ENCODE measurements around the gene C1QTNF9.
"Not testable (repeated sequence)": the region's sequence is repeated elsewhere in the genome, so short reads cannot be mapped to it uniquely, and the experiment has no call there.

The C1QTNF9 gene

DNA sequence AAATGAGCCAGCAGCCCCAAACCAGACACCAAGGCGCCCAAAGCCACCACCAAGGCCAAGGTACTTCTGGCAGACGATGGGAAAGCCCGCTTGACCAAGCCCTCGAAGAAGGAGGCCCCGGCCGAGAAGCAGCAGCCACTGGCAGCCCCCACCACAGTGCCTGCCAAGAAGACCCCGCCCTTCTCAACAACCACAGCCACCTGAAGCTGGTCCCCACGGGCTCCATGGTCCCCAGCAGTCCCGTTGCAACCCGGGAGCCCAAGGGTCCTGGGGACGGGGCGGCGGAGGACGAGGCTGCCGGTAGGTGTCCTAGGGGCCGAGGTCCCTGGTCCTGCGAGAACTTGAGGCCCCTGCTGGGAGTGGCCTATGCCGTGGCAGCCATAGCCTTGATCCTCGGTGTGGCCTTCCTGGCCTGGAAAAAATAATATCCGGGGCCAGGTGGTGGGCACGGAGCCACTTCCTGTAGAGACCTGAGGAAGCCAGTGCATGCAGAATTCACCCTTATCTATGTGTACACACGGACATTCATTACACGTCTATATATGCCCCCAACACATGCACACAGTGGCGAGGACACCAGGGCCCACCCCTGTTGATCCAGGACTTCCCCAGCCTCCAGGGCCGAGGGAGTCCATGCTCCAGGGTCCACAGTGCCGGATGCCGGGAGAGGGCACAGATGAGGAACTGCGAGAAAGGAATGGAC lies 13.8 kb downstream of the C1QTNF9 start:
- no peak for DNase-seq

GRCh38 chr13:24323739-24324075 lies 14.3 kb downstream of the C1QTNF9 start:
- no peak for DNase-seq

DNA sequence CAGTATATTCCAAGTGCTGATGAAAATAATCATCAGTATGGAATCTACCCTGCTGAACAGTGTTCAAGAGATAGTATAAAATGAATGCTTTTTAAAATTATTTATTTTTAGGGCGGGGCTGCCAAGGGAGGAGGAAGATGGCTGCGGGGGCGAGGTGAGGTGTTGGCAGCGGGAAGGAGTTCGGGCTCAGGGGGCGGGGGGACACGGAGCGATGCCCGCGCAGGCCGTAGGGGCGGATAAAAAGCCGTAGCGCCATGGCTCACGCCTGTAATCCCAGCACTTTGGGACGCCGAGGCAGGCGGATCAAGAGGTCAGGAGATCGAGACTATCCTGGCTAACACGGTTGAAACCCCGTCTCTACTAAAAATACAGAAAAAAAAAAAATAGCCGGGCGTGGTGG lies 18.2 kb downstream of the C1QTNF9 start:
- DNase-seq, result not testable (repeated sequence)

GRCh38 chr13:24328145-24328544 lies 18.8 kb downstream of the C1QTNF9 start:
- DNase-seq, result no peak

DNA sequence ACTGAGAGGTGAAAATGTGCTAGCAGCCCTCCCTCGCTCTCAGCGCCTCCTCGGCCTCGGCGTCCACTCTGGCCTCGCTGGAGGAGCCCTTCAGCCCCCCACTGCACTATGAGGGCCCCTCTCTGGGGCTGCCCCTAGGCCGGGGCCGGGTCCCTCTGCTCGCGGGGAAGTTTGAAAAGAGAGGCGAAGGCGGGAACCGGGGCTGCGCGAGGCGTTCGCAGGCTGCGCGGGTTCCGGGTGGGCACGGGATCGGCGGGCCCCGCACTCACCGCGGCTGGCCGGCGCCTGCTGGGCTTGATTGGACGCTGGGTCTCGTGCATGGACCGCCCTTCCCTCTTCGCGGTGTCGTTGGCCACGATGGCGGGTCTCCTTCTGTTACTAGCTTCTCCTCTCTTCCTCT lies 29.3 kb downstream of the C1QTNF9 start:
- DNase-seq, result no peak

- DNase-seq, result no peak
These were observed 30.7 kb downstream of the C1QTNF9 start for GRCh38 chr13:24339937-24340607.

DNA sequence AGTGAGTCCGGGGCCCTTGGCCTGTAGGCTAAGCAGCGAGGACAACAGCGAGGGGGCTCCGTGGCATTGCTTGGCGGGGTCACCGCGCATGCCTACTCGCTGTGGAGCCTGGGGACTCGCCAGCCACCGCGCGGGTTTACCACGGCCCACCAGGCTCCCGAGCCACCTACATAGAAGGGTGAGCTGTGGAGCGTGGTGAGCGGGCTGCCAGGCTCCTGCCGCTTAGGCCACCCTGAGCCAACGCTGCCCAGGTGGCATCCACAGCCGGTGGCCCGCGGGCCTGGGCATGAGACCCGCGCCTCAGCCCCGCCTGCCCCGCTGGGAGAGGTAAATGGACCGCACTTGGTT lies 31.2 kb downstream of the C1QTNF9 start:
- no peak for DNase-seq

DNA sequence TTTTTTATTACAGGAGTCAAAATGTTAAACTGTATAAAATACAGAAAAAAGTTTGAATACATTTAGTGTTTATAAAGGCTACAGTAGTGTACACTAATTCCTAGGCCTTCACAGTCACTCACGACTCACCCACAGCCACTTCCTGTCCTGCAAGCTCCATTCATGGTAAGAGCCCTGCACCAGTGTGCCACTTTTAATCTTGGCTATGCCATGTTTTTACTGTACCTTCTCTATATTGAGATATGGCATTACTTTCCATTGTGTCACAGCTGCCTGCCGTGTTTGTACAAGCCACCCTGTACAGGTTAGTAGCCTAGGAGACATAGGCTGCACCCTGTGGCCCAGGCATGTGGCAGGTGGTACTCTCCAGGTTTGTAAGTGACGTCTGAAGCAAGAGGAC lies 32.1 kb downstream of the C1QTNF9 start:
- DNase-seq, result no peak

DNA sequence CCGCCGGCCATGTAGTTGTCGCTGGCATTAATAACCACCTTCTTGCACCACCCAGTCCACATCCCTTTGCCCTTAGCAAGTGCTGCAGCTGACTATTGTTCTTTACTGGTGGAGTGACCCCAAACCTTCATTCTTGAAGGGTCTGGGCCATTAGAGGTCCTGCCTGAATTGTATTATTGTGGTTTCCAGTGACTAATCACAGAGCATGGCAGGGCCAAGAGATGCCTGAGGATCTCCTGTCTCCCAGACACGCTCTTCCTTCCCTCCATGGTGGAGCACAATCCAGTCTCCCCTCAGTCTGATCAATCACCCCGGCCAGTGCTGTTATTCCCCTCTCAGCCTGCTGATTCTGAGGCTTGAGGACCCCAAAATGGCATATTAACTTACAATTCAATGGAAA lies 39.0 kb downstream of the C1QTNF9 start:
- no peak for DNase-seq

DNA sequence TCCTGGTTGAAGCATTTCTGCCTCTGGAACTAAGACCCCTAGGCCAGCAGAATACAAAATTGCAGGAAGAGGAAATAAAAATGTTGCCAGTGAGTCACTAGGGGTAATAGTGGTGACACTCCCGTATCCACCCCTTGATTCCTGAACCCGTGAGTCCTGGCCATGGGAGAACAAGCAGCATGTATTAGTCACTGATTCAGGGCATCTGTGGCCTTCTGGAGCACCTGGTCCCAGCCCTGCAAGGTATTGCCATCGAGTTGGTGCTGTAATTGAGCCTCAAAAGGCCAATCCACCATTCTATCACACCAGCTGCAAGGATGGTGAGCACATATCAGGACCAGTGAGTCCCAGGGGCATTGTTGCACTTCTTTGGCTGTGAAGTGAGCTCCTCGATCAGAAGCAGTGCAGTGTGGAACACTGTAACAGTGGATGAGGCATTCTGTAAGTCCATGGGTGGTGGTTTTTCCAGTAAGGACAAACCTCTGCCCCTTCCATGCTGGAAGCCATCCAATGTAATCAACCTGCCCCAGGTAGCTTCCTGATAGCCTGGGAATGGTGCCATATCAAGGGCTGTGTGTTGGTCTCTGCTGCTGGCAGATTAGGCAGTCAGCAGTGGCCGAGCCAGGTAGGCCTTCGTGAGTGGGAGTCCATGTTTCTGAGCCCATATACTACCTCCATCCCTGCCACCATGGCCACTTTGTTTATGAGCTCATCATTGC lies 39.6 kb downstream of the C1QTNF9 start:
- no peak for DNase-seq

- DNase-seq, result not testable (repeated sequence)
These were observed 40.6 kb downstream of the C1QTNF9 start for GRCh38 chr13:24349778-24350664.

- no peak for DNase-seq
These were observed 42.0 kb downstream of the C1QTNF9 start for GRCh38 chr13:24351423-24351822.

DNA sequence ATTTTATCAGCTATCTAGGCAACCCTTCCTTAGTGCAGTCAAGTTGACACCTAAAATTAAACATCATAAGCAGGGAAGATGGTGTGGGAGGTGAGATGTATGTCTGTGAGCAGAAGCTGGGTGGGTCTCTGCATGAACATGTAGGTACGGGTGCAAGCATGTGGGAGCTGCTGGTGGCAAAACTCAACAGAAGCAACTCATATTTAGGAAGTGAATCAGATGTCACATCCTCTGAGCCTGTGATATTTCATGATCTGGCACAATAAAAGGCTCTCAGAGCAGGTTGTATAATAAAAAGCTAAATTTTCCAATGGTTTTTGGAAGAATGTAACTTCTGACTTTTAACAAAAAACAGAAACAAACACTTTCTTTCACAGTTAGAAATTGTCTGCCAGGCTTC lies 44.4 kb downstream of the C1QTNF9 start:
- no peak for DNase-seq

DNA sequence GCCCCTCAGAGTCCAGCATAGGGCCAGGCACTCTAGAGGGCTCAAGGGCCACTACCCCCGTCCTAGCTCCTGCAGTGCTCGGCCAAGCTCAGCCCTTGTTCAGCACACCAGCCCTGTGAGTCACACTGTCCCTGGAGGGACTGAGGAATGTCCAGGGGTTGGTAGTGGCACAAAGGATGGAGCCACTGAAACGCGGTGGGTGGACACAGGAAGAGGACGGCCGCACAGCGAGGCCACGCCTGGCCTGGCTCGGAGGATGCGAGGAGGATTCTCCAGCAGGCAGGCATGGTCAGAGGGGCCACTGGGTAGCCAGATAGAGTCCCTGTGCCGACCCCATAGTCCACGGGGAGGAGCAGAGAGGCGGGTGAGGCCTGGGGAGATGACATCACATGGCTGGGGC lies 45.7 kb downstream of the C1QTNF9 start:
- DNase-seq, result no peak

DNA sequence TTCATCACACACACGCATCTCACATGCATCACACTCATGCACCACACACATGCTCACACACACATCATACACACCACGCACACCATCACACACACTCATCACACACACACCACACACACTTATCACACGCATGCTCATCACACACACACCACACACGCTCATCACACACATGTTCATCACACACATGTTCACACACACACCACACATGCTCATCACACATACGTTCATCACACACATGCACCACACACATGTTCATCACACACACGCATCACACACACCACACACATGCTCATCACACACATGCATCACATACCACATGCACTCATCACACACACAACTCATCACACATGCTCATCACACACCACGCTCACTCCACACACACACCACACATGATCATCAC lies 46.9 kb downstream of the C1QTNF9 start:
- DNase-seq, result no peak

DNA sequence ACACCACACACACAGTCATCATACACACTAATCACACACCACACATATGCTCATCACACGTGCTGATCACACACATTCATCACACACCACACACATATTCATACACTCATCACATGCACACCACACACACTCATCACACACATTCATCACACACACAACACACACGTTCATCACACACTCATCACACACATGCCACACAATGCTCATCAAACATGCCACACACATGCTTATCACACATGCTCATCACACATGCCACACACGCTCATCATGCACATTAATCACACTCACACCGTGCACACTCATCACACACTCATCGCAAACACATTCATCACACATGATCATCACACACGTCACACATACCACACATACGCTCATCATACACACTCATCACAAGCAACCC lies 47.5 kb downstream of the C1QTNF9 start:
- no peak for DNase-seq

DNA sequence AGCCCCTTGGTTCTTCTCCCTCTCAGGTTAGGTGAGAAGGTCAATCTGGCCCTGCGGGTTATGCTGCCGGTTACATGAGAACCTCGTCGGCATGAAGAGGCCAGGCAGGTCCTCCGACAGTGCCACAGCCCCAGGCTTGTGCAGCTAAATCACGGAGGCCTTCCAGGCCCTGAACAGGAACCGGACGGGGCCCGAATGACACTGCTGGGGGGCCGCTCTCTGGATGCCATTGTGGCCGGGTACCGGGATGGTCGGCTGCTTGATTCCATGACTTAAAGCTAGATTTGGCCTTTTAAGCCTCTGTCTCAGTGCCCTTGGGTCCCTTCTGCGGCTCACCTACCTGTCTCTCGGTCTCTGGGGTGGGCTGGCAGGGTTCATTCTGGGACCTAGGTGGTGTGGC lies 48.4 kb downstream of the C1QTNF9 start:
- DNase-seq, result no peak

- DNase-seq, result not testable (repeated sequence)
These were observed 49.5 kb downstream of the C1QTNF9 start for GRCh38 chr13:24358836-24359235.

DNA sequence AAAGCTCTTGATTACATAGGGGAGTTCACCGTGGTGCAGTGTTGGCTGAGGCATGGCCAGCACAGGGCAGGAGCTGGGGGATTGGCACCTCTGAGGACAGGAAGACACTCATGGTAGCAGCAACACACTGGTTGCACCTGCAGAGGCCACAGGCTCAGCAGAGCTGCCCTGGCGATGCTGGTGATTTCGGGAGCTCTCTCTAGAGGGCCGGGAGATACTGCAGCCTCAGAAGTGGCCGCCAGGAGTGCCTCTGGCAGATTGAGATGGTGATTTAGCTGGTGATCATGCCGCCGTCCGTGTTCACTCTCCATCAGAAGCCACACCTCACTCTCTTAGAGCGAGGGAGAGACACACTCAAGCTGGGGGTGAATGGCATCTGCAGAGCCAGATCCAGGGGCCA lies 49.9 kb downstream of the C1QTNF9 start:
- DNase-seq, result not testable (repeated sequence)

DNA sequence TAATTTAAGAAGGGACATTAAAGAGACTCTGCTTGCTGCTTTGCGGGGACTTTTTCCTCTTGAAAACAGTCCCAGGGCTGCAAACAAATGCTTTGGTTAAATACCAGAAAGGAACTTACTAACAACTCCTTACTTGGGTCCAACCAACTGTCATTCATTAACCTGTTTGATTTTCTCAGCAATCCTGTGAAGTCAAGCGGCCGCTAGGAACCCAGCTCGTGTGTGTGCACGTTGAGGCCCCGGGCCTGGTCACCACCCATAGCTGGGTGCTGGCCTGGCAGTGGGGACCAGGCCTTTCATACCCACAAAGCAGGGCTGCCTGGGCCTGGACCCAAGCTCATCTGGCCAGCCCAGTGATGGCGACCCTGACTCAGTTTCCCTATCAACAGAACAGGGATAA lies 50.7 kb downstream of the C1QTNF9 start:
- DNase-seq, result no peak

DNA sequence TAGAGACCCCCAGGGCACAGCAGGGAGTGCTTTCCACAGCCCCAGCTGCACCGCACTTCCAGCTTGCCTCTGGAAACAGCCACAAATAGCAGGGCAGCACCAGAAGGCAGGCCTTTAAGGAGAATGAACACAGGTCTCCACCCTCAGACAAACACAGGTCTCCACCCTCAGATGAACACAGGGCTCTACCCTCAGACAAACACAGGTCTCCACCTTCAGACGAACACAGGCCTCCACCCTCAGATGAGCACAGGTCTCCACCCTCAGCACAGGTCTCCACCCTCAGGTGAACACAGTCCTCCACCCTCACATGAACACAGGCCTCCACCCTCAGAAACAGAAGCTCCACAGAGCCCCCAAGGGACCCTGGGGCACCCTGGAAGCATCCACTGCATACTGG lies 51.7 kb downstream of the C1QTNF9 start:
- no peak for DNase-seq

GRCh38 chr13:24361852-24362366 lies 52.5 kb downstream of the C1QTNF9 start:
- no peak for DNase-seq

DNA sequence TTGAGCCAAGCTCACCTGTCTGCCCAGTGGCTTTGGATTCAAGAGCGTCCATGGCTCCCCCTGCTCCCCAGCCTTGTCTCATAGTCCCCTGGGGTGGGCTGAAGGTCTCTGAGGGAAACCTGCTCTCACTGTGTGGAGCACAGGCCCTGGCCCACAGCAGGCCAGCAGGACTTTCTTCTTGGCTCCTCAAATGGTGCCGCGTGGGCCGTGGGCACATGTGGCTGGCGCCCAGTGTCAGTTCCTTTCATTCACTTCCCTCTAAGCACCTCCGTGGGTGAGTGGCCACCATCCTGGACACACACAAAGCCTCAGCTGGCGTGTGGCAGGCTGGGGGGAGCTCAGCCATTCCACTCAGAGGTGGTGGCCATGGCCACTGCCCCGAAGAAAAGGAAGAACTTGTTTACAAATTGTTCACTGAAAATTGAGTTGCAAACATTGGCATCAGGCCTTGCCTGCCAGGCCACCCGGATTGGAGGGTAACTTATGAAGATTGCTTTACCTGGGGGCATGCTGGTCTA lies 53.1 kb downstream of the C1QTNF9 start:
- no peak for DNase-seq

All from CD4-positive, alpha-beta T cell treated with Interleukin-15 for 1 hour (primary cell).